ENCODE results near the gene ANKLE2.
"Not testable (repeated sequence)": the region's sequence is repeated elsewhere in the genome, so short reads cannot be mapped to it uniquely, and the experiment has no call there.

The ANKLE2 gene

DNA sequence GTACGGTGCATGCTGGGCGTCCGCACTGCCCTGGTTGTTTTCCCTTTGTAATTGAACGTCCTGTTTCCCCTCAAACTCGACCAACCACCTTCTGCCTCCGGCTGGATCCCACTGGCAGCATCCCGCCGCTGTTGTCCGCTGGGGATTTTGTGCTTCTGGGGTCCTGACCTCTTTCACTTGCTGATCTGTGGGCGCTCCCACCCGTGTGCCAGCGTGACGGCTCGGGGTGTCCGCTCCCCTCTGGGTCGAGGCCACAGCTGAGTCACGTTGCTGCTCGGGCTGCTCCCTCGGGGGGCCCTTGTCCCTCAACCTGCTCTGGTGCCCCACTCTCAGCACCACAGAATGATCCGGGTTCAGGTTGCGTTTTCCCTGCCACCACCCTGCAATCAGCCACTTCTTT is 43.0 kb downstream of the ANKLE2 start:
- DNase-seq: no peak

GRCh38 chr12:132717531-132718387 is 43.9 kb downstream of the ANKLE2 start:
- no peak for DNase-seq

DNA sequence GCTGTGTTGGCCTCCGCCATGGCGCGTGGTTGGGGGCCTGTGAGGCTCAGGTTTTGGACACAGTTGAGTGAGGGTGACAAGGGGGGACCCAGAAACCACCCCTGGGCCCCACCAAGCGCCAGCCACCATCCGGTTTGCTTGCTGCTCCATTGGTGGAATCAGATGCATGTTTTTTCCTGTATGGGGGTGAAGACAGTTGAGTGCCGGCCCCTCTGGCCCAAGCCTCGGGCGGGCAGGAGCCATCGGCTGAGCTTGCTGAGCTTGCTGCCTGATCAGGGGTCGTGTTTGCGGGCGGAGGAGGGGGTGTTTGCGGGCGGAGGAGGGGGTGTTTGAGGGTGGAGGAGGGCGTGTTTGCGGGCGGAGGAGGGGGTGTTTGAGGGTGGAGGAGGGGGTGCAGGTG is 44.6 kb downstream of the ANKLE2 start:
- no peak for DNase-seq

DNA sequence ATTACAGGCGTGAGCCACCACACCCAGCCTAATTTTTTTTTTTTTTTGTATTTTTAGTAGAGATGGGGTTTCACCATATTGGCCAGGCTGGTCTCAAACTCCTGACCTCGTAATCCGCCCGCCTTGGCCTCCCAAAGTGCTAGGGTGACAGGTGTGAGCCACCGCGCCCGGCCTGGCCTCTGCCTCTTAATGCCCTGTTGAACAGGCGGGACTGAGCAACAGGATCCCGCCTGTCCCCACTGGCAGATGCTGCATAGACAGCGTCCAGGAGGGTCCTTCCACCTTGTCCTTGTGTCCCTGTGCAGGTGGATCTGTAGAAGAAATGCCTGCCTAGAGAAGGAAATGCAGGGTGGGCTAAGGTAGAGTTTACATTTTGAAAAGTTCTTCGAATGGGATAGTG is 45.3 kb downstream of the ANKLE2 start:
- no peak for DNase-seq

DNA sequence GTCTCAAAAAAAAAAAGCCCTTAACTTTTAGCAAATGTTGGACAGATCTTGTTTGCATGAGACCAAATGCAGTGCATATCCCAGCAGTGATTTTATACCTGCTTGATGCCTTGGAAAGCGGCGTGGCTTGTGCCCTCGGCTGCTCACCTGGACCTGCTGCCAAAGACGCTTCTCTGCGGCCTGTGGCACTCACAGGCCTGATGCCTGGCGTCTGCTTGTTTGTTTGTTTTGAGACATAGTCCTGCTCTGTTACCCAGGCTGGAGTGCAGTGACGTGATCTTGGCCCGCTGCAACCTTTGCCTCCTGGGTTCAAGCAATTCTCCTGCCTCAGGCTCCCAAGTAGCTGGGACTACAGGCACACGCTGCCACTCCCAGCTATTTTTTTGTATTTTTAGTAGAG is 45.8 kb downstream of the ANKLE2 start:
- no peak for DNase-seq

GRCh38 chr12:132713123-132713522 is 48.5 kb downstream of the ANKLE2 start:
- no peak for DNase-seq

DNA sequence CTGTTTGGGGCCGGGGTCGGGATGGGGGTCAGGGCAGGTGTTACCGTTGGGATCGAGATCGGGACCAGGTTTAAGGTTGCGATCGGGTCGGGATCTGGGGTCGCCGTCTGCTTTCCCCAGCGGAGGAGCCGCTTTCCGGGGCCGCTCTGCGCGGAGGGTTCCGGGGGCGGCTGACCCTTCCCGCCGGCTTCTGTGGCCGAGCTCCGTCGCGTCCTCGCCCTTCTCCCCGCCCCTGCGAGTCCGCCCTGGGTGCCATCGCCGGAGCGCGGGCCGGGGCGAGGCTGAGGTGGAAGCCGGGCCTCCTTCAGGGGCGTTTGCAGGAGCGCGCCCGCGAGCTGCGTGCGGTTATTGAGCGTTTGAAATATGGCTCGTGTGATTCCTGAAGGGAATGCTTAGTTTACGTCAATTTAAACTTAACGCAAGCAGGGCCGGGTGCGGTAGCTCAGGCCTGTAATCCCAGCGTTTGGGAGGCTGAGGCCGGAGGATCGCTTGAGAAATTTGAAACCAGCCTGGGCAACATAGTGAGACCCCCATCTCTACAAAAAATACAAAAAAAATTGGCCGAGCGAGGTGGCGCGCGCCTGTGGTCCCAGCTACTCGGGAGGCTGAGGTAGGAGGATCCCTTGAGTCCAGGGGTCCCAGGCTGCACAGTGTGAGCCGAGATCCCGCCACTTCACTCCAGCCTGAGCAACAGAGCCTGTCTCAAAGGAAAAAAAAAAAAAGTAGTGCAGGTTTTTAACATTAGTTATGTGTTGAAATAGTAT is 50.4 kb downstream of the ANKLE2 start:
- no peak for DNase-seq

- peak; percentile 96 for DNase-seq
Observed at GRCh38 chr12:132710405-132711079, 51.1 kb downstream of the ANKLE2 start, which contains the start of gene PGAM5. Gene PGAM5 (plus strand): TSS chr12:132710842. CDS start chr12:132710877, 35 bp downstream.

DNA sequence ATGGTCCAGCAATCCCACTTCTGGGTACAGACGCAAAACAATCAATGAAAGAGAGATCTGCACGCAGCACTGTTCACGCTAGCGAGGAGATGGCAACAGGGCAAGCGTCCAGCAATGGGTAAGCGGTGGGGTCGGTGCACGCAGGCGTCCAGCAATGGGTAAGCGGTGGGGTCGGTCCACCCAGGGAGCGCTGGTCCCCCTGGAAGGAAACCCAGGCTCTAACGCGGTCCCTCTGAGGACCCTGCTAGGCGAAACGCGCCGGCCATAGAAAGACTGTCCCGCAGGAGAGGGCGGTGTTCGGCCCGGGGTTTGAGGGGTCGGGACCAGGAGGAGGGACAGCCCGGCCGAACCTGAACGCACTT is 51.6 kb downstream of the ANKLE2 start:
- no peak for DNase-seq

GRCh38 chr12:132708150-132708549 is 53.5 kb downstream of the ANKLE2 start:
- no peak for DNase-seq

- DNase-seq: no peak
Observed at GRCh38 chr12:132707241-132707640, 54.4 kb downstream of the ANKLE2 start.

GRCh38 chr12:132703641-132704040 is 58.0 kb downstream of the ANKLE2 start:
- DNase-seq: no peak

DNA sequence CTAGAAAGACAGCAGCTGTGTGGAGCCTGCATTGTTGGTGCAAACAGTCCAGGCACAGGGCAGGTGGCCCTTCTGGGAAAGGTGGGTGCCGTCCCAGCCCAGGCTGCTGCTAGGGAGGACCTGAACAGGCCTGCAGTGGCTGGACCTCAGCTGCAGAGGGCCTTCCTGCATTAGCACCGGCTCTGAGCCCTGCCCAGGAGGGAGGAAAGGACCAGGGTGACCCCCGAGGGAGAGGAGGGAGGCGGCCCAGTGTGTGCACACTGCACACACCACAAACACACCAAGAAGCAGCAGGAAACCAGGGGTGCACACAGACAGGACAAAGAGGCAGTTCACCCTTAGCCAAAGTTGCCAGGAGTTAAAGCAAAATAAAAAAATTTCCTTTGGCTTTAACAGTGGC is 59.0 kb downstream of the ANKLE2 start:
- no peak for DNase-seq

GRCh38 chr12:132700212-132700822 is 61.3 kb downstream of the ANKLE2 start:
- DNase-seq: no peak

DNA sequence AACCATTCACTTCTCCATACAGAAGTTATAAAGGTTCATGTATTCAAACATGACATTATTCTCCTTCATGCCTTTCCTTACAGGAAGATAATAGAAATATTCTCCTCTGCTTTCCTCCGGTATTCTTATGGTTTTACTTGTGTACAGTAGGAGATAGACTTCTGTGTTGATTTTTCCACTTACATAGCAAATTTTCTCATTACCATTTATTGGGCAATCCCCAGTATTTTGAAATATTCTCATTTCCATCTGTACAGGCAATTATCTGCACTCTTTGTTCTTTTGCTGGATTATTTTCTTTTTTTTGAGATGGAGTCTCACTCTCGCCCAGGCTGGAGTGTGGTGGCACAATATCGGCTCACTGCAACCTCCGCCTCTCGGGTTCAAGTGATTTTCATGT is 63.3 kb downstream of the ANKLE2 start:
- DNase-seq: no peak

DNA sequence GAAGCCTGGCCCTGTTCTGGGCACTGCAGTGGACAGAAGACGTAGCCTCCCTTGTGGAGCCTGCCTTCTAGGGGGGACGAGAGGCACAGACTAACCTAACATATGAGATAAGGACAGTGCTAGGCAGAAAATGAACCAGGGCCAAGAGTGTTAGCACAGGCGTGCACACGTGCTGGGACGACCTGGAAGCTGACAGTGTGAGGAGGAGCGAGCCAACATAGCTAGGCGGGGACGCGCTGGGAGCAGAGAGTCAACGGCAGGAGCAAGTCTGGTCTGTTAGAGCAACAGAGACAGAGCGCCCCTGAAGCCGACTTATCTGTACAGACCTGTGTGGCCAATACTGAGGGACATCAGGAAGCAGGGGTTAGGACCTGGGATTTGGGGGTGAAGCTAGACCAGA is 66.2 kb downstream of the ANKLE2 start:
- no peak for DNase-seq

- DNase-seq: not testable (repeated sequence)
Observed at GRCh38 chr12:132694888-132695287, 66.7 kb downstream of the ANKLE2 start.

GRCh38 chr12:132692030-132692429 is 69.6 kb downstream of the ANKLE2 start:
- DNase-seq: not testable (repeated sequence)

- no peak for DNase-seq
Observed at GRCh38 chr12:132690112-132690511, 71.5 kb downstream of the ANKLE2 start.

GRCh38 chr12:132689227-132689626 is 72.4 kb downstream of the ANKLE2 start:
- DNase-seq: no peak

DNA sequence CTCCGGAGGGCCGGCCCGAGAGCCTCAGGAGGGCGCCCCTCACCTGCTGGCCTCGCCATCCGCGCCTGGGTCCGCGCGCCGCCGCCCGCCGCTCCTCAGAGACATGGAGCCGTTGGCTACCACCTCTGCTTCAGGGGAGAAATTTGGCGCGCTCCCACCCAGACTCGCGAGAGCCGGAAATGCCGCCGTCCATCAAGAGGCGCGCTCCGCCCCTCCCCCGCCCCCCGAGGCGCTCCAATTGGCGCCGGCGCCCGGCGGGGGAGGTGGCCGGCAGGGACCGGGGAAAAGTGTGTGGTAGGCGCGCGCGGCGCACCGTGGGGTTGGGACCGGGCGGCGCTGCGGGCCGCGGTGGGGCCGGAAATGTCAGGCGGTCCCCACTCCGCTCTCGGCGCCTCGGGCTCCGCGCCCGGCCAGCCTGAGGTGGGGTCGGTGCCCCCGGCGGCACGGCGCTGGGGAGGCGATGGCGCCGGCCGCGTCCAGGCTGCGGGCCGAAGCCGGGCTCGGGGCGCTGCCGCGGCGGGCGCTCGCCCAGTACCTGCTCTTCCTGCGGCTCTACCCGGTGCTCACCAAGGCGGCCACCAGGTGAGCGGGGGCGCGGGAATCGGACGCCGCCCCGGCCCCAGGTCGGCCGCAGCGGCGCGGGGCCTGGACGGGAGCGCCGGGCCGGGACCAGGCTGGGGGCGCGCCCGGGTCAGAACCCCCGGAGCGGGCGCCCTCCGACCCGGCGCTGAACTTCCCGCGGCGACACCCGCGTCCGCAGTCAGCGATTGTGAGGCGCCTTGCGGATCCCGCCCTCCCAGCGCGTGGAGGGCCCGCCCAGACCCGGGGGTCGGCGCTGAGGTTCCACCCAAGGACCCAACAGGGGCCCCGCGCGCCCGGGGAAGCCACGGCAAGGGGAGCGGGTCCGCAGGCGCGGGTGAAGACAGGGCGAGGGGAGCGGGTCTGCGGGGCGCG is 74.1 kb downstream of the ANKLE2 start, which contains the start of the genes POLE and PXMP2:
TSS of gene POLE (minus strand) at position 132 of the 954 bp plus-strand sequence. CDS start at position 105, 27 bp downstream.
TSS of gene PXMP2 (plus strand) at position 377 of the 954 bp plus-strand sequence. CDS start at position 461, 84 bp downstream.
- peak; percentile 93 for DNase-seq

DNA sequence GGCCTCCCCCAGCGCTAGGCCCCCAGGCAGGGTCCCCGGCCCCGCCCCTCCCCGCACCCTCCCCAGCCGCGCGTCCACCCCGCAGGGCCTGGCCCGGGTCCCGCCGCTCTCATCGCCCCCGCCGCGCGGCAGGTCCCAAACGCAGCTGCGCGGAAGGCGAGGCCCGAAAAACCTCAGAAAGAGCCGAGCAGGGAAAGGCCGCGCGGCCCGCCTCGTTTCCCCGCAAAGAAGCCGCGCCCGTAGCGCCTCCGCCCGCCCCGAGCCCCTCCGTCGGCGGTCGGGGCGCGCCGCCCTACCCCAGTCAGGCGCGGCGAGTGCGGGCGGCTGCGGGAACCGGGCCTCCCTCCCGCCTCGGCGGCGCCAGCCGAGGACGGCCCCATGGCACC is 74.8 kb downstream of the ANKLE2 start:
- peak; percentile 20 for DNase-seq

Measured in CD4-positive, alpha-beta T cell treated with Interleukin-15 for 1 hour (primary cell).